Neural progenitor cell (in vitro differentiated cells): ENCODE results near the gene DENND5A. TPM values are rescaled to one million over a fixed set of nuclear protein-coding genes. Genes with fewer than 3 reads are reported as not detected.

ENCODE experiments used
- DNase-seq: peaks from one replicate; pipeline ENCODE4 v3.0.0-alpha.2; 2016; ENCODE audit warnings: low spot score
- H2AFZ ChIP-seq: fragments of 200-600 bp; sonication (generic); replicated peaks from 2 replicates; pipeline ENCODE4 v1.6.1; 2016; ENCODE audit warnings: antibody characterized with exemption
- H3F3A ChIP-seq: fragments of 200-600 bp; sonication (generic); 2 replicates; pipeline ENCODE4 v1.6.1; 2016; ENCODE audit warnings: antibody characterized with exemption, low read depth
- H3K27ac ChIP-seq: fragments of 200-600 bp; sonication (generic); 2 replicates; pipeline ENCODE4 v1.5.1; 2016; ENCODE audit warnings: mild to moderate bottlenecking
- H3K27me3 ChIP-seq: fragments of 200-600 bp; sonication (generic); 2 replicates; pipeline ENCODE4 v1.6.1; 2016; ENCODE audit warnings: mild to moderate bottlenecking, moderate library complexity
- H3K36me3 ChIP-seq: fragments of 200-600 bp; sonication (generic); 2 replicates; pipeline ENCODE4 v1.5.1; 2016
- H3K4me1 ChIP-seq: fragments of 200-600 bp; sonication (generic); 2 replicates; pipeline ENCODE4 v1.6.1; 2016; ENCODE audit warnings: mixed run types
- H3K4me2 ChIP-seq: fragments of 200-600 bp; sonication (generic); 2 replicates; pipeline ENCODE4 v1.6.1; 2016
- H3K4me3 ChIP-seq: fragments of 200-600 bp; sonication (generic); 2 replicates; pipeline ENCODE4 v1.5.1; 2016
- H3K79me2 ChIP-seq: fragments of 200-600 bp; sonication (generic); 2 replicates; pipeline ENCODE4 v1.6.1; 2016; ENCODE audit warnings: low read depth
- H3K9ac ChIP-seq: fragments of 200-600 bp; sonication (generic); 2 replicates; pipeline ENCODE4 v1.6.1; 2016
- H3K9me3 ChIP-seq: fragments of 200-600 bp; sonication (generic); 2 replicates; pipeline ENCODE4 v1.5.1; 2016; ENCODE audit warnings: low read depth
- H4K20me1 ChIP-seq: fragments of 200-600 bp; sonication (generic); 2 replicates; pipeline ENCODE4 v1.6.1; 2016; ENCODE audit warnings: low read depth
- H3K27ac Mint-ChIP-seq: 3 replicates; pipeline ENCODE4 v1.8.0; 2021; ENCODE audit warnings: mixed read lengths
- H3K27me3 Mint-ChIP-seq: 2 replicates; pipeline ENCODE4 v1.8.0; 2022; ENCODE audit warnings: low read depth, mild to moderate bottlenecking, inconsistent platforms, moderate library complexity, mixed read lengths; ENCODE audit not compliant: insufficient read depth
- H3K36me3 Mint-ChIP-seq: 3 replicates; pipeline ENCODE4 v1.8.0; 2021; ENCODE audit warnings: mixed read lengths
- H3K4me1 Mint-ChIP-seq: 3 replicates; pipeline ENCODE4 v1.8.0; 2021; ENCODE audit warnings: mixed read lengths
- H3K4me3 Mint-ChIP-seq: 3 replicates; pipeline ENCODE4 v1.8.0; 2021; ENCODE audit warnings: mild to moderate bottlenecking, moderate library complexity, mixed read lengths
- H3K9me3 Mint-ChIP-seq: 3 replicates; pipeline ENCODE4 v1.8.0; 2020; ENCODE audit warnings: mixed read lengths
- CTCF ChIP-seq: fragments of 200-600 bp; sonication (generic); IDR thresholded peaks from 2 replicates; pipeline ENCODE4 v1.5.1; 2017; ENCODE audit warnings: antibody characterized with exemption, mild to moderate bottlenecking
- EZH2 ChIP-seq: fragments of 200-600 bp; sonication (generic); IDR thresholded peaks from 2 replicates; pipeline ENCODE4 v1.6.1; 2017; ENCODE audit warnings: antibody characterized with exemption, mild to moderate bottlenecking, moderate library complexity
- EZH2phosphoT487 ChIP-seq: fragments of 200-600 bp; sonication (generic); IDR thresholded peaks from 2 replicates; pipeline ENCODE4 v1.6.1; 2017; ENCODE audit warnings: antibody characterized with exemption
- total RNA-seq: library from RNA; depleted of rRNA; stranded (reverse); fragments of >200 nt; gene quantifications from 2 replicates; pipeline ENCODE4 v1.2.3, GENCODE V29; 2015; ENCODE audit warnings: low replicate concordance

The DENND5A gene
- total RNA-seq, 1 donor from 2014 or later, result 142 TPM

- Histone ChIP-seq H3K27ac (no peak overlapping the region), H3K36me3 (peaks cover 9% of the 10 kb centered on the region), H3K27me3 (no peaks in the 10 kb centered on the region), H3K9ac (no peak overlapping the region), H4K20me1 (no peaks in the 10 kb centered on the region), H3K4me1 (no peaks in the 10 kb centered on the region), H3K4me3 (no peak overlapping the region), H3K9me3 (no peaks in the 10 kb centered on the region), H2AFZ (no peak overlapping the region), H3K79me2 (no peaks in the 10 kb centered on the region), H3F3A (peaks cover 5% of the 10 kb centered on the region), H3K4me2 (no peak overlapping the region)
- TF ChIP-seq CTCF (no peak), EZH2phosphoT487 (no peak)
- Mint-ChIP-seq H3K27ac (no peak overlapping the region), H3K9me3 (no peaks in the 10 kb centered on the region), H3K36me3 (peaks cover 28% of the 10 kb centered on the region), H3K4me1 (peaks cover 10% of the 10 kb centered on the region), H3K27me3 (no peaks in the 10 kb centered on the region), H3K4me3 (no peak overlapping the region)
- DNase-seq, result no peak
Observed at GRCh38 chr11:9160166-9160565, 105.0 kb downstream of the DENND5A start.

- peaks cover 10% of the 10 kb centered on the region for H3K4me1 Mint-ChIP-seq
- Histone ChIP-seq H2AFZ (no peak overlapping the region), H3K79me2 (no peaks in the 10 kb centered on the region), H3K9me3 (no peaks in the 10 kb centered on the region), H3K4me3 (no peak overlapping the region), H3K27ac (no peak overlapping the region), H4K20me1 (no peaks in the 10 kb centered on the region), H3K9ac (no peak overlapping the region), H3K36me3 (peaks cover 9% of the 10 kb centered on the region), H3K4me1 (no peaks in the 10 kb centered on the region), H3F3A (peaks cover 5% of the 10 kb centered on the region), H3K4me2 (no peak overlapping the region), H3K27me3 (no peaks in the 10 kb centered on the region)
- no peak for DNase-seq
- no peak overlapping the region for H3K4me3 Mint-ChIP-seq
- peaks cover 28% of the 10 kb centered on the region for H3K36me3 Mint-ChIP-seq
- no peaks in the 10 kb centered on the region for H3K27me3 Mint-ChIP-seq
- TF ChIP-seq EZH2, result no peak
- no peak for TF ChIP-seq CTCF
- TF ChIP-seq EZH2phosphoT487, result no peak
- no peak overlapping the region for H3K27ac Mint-ChIP-seq
- H3K9me3 Mint-ChIP-seq, result no peaks in the 10 kb centered on the region
Observed at GRCh38 chr11:9158898-9159391, 106.2 kb downstream of the DENND5A start.

GRCh38 chr11:9155930-9156329 is 109.2 kb downstream of the DENND5A start:
- no peaks in the 10 kb centered on the region for H3K9me3 ChIP-seq
- H3K27ac ChIP-seq, result no peak overlapping the region
- no peaks in the 10 kb centered on the region for H3K27me3 ChIP-seq
- H3K9ac ChIP-seq, result no peak overlapping the region
- DNase-seq, result no peak
- H3K4me1 Mint-ChIP-seq, result peaks cover 10% of the 10 kb centered on the region
- peaks cover 4% of the 10 kb centered on the region for H4K20me1 ChIP-seq
- H3F3A ChIP-seq, result no peaks in the 10 kb centered on the region
- H2AFZ ChIP-seq, result no peak overlapping the region
- H3K4me2 ChIP-seq, result no peak overlapping the region
- H3K27ac Mint-ChIP-seq, result peak overlapping the region; percentile 12
- no peaks in the 10 kb centered on the region for H3K4me1 ChIP-seq
- H3K4me3 ChIP-seq, result no peak overlapping the region
- H3K9me3 Mint-ChIP-seq, result no peaks in the 10 kb centered on the region
- H3K36me3 ChIP-seq, result peaks cover 16% of the 10 kb centered on the region
- no peak overlapping the region for H3K4me3 Mint-ChIP-seq
- peaks cover 32% of the 10 kb centered on the region for H3K36me3 Mint-ChIP-seq
- TF ChIP-seq EZH2phosphoT487 (no peak), EZH2 (no peak), CTCF (no peak)
- H3K79me2 ChIP-seq, result no peaks in the 10 kb centered on the region
- H3K27me3 Mint-ChIP-seq, result no peaks in the 10 kb centered on the region
